ENCODE results near the gene CPEB1. TPM values are rescaled to one million over a fixed set of nuclear protein-coding genes. Genes with fewer than 3 reads are reported as not detected.
A peak's percentile ranks its signal among the peaks of the same experiment; 100 is the strongest.

CPEB1 gene
- total RNA-seq, 4 donors from 2014 or later, result 1.7 to 6.4 (median 4.0) TPM

- H3K4me3 ChIP-seq (replicated peaks in 1 of 3), result no peak overlapping the region
- no peaks in the 10 kb centered on the region for H3K27me3 ChIP-seq
- peak overlapping the region in 2 of 3 donors; percentile 24 to 28 for H3K27ac ChIP-seq
- TF ChIP-seq POLR2A (IDR thresholded peaks at IDR 0.05), result no peak
- TF ChIP-seq CTCF (IDR thresholded peaks at IDR 0.05), result no peak
- DNase-seq, result peak; percentile 80 to 82
- H3K36me3 ChIP-seq, result no peaks in the 10 kb centered on the region
- H3K4me1 ChIP-seq, result peaks cover 0 to 13% of the 10 kb centered on the region in 2 donors
- H3K9me3 ChIP-seq, result no peaks in the 10 kb centered on the region
- WGBS, 2 donors, result 4 to 19% methylated on average over 8 to 11 of the region's 17 CpGs
- intact Hi-C loops (cut with DNase I), result no loop called here
Observed at GRCh38 chr15:82571722-82572222, 75.4 kb downstream of the CPEB1 start.

DNA sequence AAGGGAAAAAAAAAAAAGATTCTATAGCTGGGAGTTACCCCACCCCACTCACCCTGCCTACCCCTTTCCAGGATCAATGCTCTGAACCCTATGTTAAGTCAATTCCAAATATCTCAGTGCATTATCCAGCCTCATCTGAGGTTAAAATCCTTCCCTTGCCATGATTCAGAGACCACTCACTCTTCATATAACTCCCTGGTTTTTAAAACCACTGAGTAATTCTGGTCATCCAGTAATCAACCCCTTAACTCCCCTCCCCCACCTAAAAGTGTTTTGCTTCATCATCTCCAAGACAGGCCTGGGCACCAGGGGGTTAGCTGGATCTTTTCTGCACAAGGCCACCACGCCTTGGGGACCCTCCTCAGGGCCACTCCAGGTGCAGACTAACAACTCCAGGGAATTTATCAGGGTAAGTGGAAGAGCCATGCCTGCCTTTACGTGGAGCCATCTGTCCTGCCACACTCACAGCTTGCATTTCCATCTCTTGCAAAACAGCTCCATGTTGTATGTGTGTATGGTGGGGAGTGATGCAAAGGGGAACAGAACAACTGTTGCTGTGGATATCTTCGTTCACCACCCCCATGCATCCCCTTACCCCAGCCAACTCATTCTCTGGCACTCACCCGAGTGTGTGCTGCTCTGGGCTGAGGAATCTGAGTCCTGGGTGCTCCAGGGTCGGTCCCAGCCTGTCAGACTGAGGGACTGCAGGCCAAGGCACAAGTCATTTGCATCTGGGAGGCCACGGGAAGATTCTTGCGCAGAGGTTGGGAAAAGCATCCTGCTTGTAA lies 76.2 kb downstream of the CPEB1 start:
- Histone ChIP-seq H3K36me3 (no peaks in the 10 kb centered on the region), H3K4me3 (replicated peaks in 1 of 3) (no peak overlapping the region), H3K9me3 (no peaks in the 10 kb centered on the region), H3K27me3 (no peaks in the 10 kb centered on the region), H3K27ac (peak overlapping the region in 1 of 3 donors; percentile 24), H3K4me1 (peaks cover 0 to 13% of the 10 kb centered on the region in 2 donors)
- DNase-seq, result no peak
- intact Hi-C loops (cut with DNase I), result no loop called here
- 60 to 62% methylated on average over 6 to 7 of the region's 7 CpGs for whole genome bisulfite sequencing, 2 donors
- TF ChIP-seq CTCF (IDR thresholded peaks at IDR 0.05) (no peak), POLR2A (IDR thresholded peaks at IDR 0.05) (no peak)

DNA sequence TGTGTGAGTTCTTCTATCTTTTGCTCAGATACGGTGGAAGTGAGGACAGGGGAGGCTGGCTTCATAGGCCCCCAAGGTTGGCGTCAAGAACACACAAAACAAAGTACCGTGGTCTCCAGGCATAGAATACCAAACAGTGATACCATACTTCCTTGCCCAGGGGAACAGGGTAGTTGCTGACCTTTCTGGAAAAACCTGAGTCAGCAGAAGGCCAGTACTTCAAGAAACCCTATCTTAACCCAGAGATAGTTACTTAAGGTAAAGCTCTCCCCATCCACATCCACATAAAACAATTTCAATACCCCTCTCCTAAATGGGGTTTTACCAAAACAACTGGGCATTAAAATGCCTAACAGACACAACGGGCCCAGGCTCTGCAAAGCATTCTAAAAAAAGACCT lies 77.3 kb downstream of the CPEB1 start:
- H3K36me3 ChIP-seq, result no peaks in the 10 kb centered on the region
- peaks cover 0 to 13% of the 10 kb centered on the region in 2 donors for H3K4me1 ChIP-seq
- no peaks in the 10 kb centered on the region for H3K9me3 ChIP-seq
- TF ChIP-seq CTCF (IDR thresholded peaks at IDR 0.05), result no peak
- TF ChIP-seq POLR2A (IDR thresholded peaks at IDR 0.05), result no peak
- H3K27me3 ChIP-seq, result no peaks in the 10 kb centered on the region
- H3K27ac ChIP-seq, result no peak overlapping the region
- H3K4me3 ChIP-seq (replicated peaks in 1 of 3), result no peak overlapping the region
- no peak for DNase-seq
- intact Hi-C loops (cut with DNase I), result no loop called here
- 91 to 92% methylated on average over 4 of the region's 4 CpGs for WGBS, 2 donors

- no peak overlapping the region for H3K27ac ChIP-seq
- 78 to 90% methylated on average over 3 to 5 of the region's 5 CpGs for WGBS, 2 donors
- peaks cover 0 to 13% of the 10 kb centered on the region in 2 donors for H3K4me1 ChIP-seq
- no peak for DNase-seq
- TF ChIP-seq CTCF (IDR thresholded peaks at IDR 0.05) (no peak), POLR2A (IDR thresholded peaks at IDR 0.05) (no peak)
- no peaks in the 10 kb centered on the region for H3K9me3 ChIP-seq
- no peak overlapping the region for H3K4me3 ChIP-seq (replicated peaks in 1 of 3)
- intact Hi-C loops (cut with DNase I), result no loop called here
- no peaks in the 10 kb centered on the region for H3K27me3 ChIP-seq
- no peaks in the 10 kb centered on the region for H3K36me3 ChIP-seq
Observed at GRCh38 chr15:82568986-82569385, 78.2 kb downstream of the CPEB1 start.

DNA sequence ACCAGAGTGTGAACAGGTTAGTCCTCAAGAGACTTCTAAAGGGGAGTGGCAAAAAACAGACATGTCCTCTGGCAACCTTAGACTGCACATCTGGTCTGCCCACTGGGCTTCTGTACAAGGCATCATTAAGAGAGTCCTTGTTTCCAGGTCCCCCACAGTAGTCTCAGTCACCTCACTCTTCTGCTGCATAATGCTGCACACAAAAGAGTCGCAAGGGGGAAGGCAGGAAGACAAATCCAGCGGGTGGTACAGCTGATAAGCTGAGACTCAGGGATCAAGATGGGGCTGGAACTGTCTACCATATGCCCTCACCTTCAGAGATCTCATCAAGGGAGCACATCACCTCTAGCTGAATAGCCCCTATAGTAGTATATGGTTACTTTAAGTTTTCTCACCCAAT lies 79.5 kb downstream of the CPEB1 start:
- no peaks in the 10 kb centered on the region for H3K27me3 ChIP-seq
- no peak overlapping the region for H3K4me3 ChIP-seq (replicated peaks in 1 of 3)
- intact Hi-C loops (cut with DNase I), result no loop called here
- TF ChIP-seq CTCF (IDR thresholded peaks at IDR 0.05) (no peak), POLR2A (IDR thresholded peaks at IDR 0.05) (no peak)
- H3K36me3 ChIP-seq, result no peaks in the 10 kb centered on the region
- H3K27ac ChIP-seq, result no peak overlapping the region
- WGBS, 2 donors, result 82% methylated on average over 2 of the region's 2 CpGs
- H3K9me3 ChIP-seq, result no peaks in the 10 kb centered on the region
- DNase-seq, result no peak
- peaks cover 0 to 13% of the 10 kb centered on the region in 2 donors for H3K4me1 ChIP-seq

Data from thyroid gland (tissue), 4 donors.